T-helper 22 cell (primary cell): ENCODE measurements around the gene FUBP1.
"Not testable (repeated sequence)": the region's sequence is repeated elsewhere in the genome, so short reads cannot be mapped to it uniquely, and the experiment has no call there.

Experiments
- DNase-seq: peaks from one replicate; pipeline ENCODE4 v3.0.0-alpha.2; 2020; ENCODE audit warnings: low read depth

FUBP1 gene

GRCh38 chr1:77978969-77979876 lies at the start of gene FUBP1:
TSS of gene FUBP1 (minus strand) at chr1:77979072. CDS start at chr1:77979004, 68 bp downstream.
- DNase-seq, result peak; percentile 91

GRCh38 chr1:78021134-78021533 lies 42.3 kb upstream of the FUBP1 start:
- DNase-seq, result not testable (repeated sequence)

GRCh38 chr1:78019024-78019423 lies 40.2 kb upstream of the FUBP1 start:
- DNase-seq, result no peak

GRCh38 chr1:78015148-78015547 lies 36.3 kb upstream of the FUBP1 start:
- DNase-seq, result no peak

GRCh38 chr1:78011050-78011449 lies 32.2 kb upstream of the FUBP1 start:
- DNase-seq, result no peak

GRCh38 chr1:78009836-78010235 lies 31.0 kb upstream of the FUBP1 start:
- DNase-seq, result no peak

GRCh38 chr1:78009276-78009675 lies 30.4 kb upstream of the FUBP1 start:
- DNase-seq, result no peak

GRCh38 chr1:78007677-78008341 lies 28.9 kb upstream of the FUBP1 start:
- DNase-seq, result no peak

- no peak for DNase-seq
Observed at GRCh38 chr1:78006521-78006920, 27.6 kb upstream of the FUBP1 start.

GRCh38 chr1:78005755-78006154 lies 26.9 kb upstream of the FUBP1 start:
- DNase-seq, result no peak

- no peak for DNase-seq
Observed at GRCh38 chr1:78005448-78005722, 26.5 kb upstream of the FUBP1 start.

- DNase-seq, result peak; percentile 61
Observed at GRCh38 chr1:78004719-78005447, 26.0 kb upstream of the FUBP1 start, which contains the start of gene DNAJB4. TSS of gene DNAJB4 (plus strand) at chr1:78004939. CDS start at chr1:78005111, 172 bp downstream.

GRCh38 chr1:78003882-78004718 lies 25.2 kb upstream of the FUBP1 start:
- peak; percentile 14 for DNase-seq

GRCh38 chr1:78003070-78003746 lies 24.3 kb upstream of the FUBP1 start:
- DNase-seq, result no peak

- not testable (repeated sequence) for DNase-seq
Observed at GRCh38 chr1:78000536-78000935, 21.7 kb upstream of the FUBP1 start.

- no peak for DNase-seq
Observed at GRCh38 chr1:77996734-77997133, 17.9 kb upstream of the FUBP1 start.

- DNase-seq, result no peak
Observed at GRCh38 chr1:77994117-77994705, 15.3 kb upstream of the FUBP1 start.

- DNase-seq, result no peak
Observed at GRCh38 chr1:77991638-77992037, 12.8 kb upstream of the FUBP1 start.

GRCh38 chr1:77990629-77991204 lies 11.8 kb upstream of the FUBP1 start:
- no peak for DNase-seq

GRCh38 chr1:77989744-77990143 lies 10.9 kb upstream of the FUBP1 start:
- DNase-seq, result no peak
